Parathyroid adenoma (tissue), 2 donors: Measurements from ENCODE around the gene SELENON.

Experiments used
- H2AFZ ChIP-seq: fragments of 300-600 bp; sonication (generic); one replicate; pipeline ENCODE4 v1.7.0; 2017; ENCODE audit warnings: antibody characterized with exemption, mild to moderate bottlenecking
- H3K27ac ChIP-seq: fragments of 300-600 bp; sonication (generic); one replicate; pipeline ENCODE4 v1.7.0; 2017
- H3K27me3 ChIP-seq: fragments of 300-600 bp; sonication (generic); one replicate; pipeline ENCODE4 v1.7.0; 2017; ENCODE audit warnings: low read length; ENCODE audit not compliant: control insufficient read depth, insufficient read depth
- H3K36me3 ChIP-seq: fragments of 300-600 bp; sonication (generic); one replicate; pipeline ENCODE4 v1.7.0; 2017; ENCODE audit warnings: low read length; ENCODE audit not compliant: control insufficient read depth, insufficient read depth
- H3K4me1 ChIP-seq: fragments of 300-600 bp; sonication (generic); one replicate; pipeline ENCODE4 v1.7.0; 2017; ENCODE audit warnings: control low read depth
- H3K4me2 ChIP-seq: fragments of 300-600 bp; sonication (generic); one replicate; pipeline ENCODE4 v1.7.0; 2017; ENCODE audit warnings: low read length
- H3K4me3 ChIP-seq: fragments of 300-600 bp; sonication (generic); one replicate; pipeline ENCODE4 v1.7.0; 2017; ENCODE audit warnings: low read depth, low read length
- H3K79me2 ChIP-seq: fragments of 300-600 bp; sonication (generic); one replicate; pipeline ENCODE4 v1.7.0; 2017; ENCODE audit warnings: control low read depth
- H3K9ac ChIP-seq: fragments of 300-600 bp; sonication (generic); one replicate; pipeline ENCODE4 v1.7.0; 2017; ENCODE audit warnings: mild to moderate bottlenecking
- H3K9me3 ChIP-seq: fragments of 300-600 bp; sonication (generic); one replicate; pipeline ENCODE4 v1.7.0; 2017; ENCODE audit warnings: low read length; ENCODE audit not compliant: control insufficient read depth
- CTCF ChIP-seq: fragments of 300-600 bp; sonication (generic); IDR thresholded peaks from one replicate; pipeline ENCODE4 v1.7.0; 2017; ENCODE audit warnings: antibody characterized with exemption, mild to moderate bottlenecking
- donor health status: primary hyperparathyroidism.

Gene SELENON

DNA sequence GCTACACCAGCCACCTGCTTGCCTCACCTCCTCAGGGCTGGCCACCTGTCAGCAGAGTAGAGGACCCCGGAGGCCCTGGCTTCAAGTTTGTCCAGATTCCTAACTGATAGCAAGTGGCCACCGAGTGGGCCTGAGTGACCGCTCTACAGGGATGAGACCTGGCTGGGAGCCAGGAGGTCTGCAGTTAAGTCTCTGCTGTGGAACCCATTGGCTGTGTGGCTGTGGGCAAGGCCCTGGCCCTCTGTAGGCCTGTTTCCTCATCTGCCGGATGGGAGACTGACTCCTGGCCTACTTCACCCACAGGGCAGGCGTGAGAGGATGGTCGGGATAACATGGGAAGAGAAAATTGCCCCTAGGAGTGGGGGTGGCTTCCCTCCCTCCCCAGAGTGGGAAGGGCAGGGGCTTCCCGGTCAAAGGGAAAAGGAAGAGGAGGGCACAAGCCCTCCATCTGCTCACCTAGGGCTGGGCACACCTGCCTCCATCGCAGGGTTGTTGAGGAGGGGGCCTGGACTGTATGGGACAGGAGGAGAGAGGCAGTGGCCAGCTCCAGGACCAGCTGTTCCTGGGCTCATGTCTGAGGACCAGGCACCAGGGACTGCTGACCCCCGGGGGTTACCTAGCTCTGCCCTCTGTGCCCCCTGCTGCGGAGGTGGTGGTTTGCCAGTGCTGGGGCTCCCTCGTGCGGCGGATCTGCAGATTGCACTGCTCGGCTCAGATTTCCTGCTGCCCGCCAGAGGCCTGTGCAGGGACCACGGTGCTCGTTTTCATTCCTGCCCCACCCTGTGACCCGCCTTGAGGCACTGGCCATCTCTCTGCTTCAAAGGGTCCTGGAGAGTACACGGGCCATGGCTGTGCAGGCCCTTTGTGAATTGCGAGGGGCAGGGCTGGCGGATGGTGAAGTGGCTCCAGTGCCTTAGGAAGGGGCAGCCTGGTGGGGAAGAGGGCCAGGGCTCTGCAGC, 10.6 kb downstream of the SELENON start:
- H3K36me3 ChIP-seq, result no peaks in the 10 kb centered on the region
- H3K9ac ChIP-seq, result no peak overlapping the region
- no peaks in the 10 kb centered on the region for H3K9me3 ChIP-seq
- no peaks in the 10 kb centered on the region for H3K4me1 ChIP-seq
- TF ChIP-seq CTCF, result peak; percentile 77
- H2AFZ ChIP-seq, result no peak overlapping the region
- no peak overlapping the region for H3K27ac ChIP-seq
- no peak overlapping the region for H3K4me2 ChIP-seq
- no peak overlapping the region for H3K4me3 ChIP-seq
- no peaks in the 10 kb centered on the region for H3K27me3 ChIP-seq
- H3K79me2 ChIP-seq, result no peaks in the 10 kb centered on the region

DNA sequence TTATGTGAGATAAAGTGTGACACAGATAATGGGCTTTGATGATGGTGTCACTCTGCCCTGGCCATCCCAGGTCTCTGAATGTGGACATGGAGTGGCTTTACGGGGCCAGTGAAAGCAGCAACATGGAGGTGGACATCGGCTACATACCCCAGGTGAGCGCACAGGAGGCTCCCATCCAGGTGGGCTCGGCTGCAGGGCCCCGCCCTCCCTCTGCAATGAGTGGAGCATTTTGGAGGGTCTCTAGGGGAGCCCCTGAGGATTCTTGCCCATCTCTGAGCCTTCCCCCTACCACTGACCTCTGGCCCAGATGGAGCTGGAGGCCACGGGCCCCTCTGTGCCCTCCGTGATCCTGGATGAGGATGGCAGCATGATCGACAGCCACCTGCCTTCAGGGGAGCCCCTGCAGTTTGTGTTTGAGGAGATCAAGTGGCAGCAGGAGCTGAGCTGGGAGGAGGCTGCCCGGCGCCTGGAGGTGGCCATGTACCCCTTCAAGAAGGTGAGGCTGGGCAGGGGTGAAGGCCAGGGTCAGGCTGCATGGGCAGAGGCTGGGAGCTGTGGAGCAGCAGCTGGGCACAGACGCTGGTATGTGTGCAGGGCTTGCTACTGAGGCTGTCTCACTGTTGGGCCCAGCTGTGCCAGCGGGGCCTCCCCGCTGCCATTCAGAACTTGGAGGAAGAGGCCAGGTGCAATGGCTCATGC, 11.5 kb downstream of the SELENON start:
- TF ChIP-seq CTCF, result no peak
- Histone ChIP-seq H3K27ac (no peak overlapping the region), H3K36me3 (no peaks in the 10 kb centered on the region), H3K79me2 (no peaks in the 10 kb centered on the region), H3K9ac (no peak overlapping the region), H2AFZ (no peak overlapping the region), H3K9me3 (no peaks in the 10 kb centered on the region), H3K4me2 (no peak overlapping the region), H3K4me3 (no peak overlapping the region), H3K4me1 (no peaks in the 10 kb centered on the region), H3K27me3 (no peaks in the 10 kb centered on the region)

DNA sequence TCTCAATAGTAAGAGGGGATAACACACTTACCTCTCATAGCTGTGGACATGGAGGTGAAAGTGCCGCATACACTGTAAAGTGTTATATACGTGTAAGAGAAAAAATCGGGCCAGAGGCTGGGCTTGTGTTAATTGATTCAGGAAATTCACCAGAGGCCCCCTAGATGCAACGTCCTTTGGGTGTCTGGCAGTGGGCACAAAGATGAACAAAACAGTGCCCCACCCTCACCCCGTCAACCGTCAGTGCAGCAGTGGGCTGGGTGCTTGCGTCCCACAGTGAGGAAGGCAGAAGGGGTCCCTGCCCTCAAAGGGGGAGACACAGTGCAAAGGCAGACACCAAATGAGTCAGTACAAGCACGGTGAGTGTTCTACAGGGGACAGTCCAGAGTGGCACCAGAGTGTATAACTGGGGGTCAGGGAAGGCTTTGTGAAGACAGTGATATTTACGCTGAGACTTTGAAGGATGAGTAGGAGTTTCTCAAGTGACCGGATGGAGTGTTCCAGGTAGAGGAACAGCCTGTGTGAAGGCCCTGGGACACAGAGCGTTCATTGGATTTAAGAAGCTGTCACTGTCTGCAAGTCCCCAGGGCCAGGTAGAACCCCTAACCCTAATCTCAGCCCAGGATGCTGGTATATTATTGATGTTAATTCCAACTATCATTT, 13.2 kb downstream of the SELENON start:
- Histone ChIP-seq H3K9me3 (no peaks in the 10 kb centered on the region), H3K4me2 (no peak overlapping the region), H3K27ac (no peak overlapping the region), H3K27me3 (no peaks in the 10 kb centered on the region), H3K9ac (no peak overlapping the region), H3K4me1 (no peaks in the 10 kb centered on the region), H2AFZ (no peak overlapping the region), H3K4me3 (no peak overlapping the region), H3K36me3 (no peaks in the 10 kb centered on the region), H3K79me2 (no peaks in the 10 kb centered on the region)
- no peak for TF ChIP-seq CTCF

GRCh38 chr1:25813734-25814471, 13.9 kb downstream of the SELENON start:
- H3K4me3 ChIP-seq, result no peak overlapping the region
- H3K36me3 ChIP-seq, result no peaks in the 10 kb centered on the region
- H3K79me2 ChIP-seq, result no peaks in the 10 kb centered on the region
- no peaks in the 10 kb centered on the region for H3K27me3 ChIP-seq
- H3K4me2 ChIP-seq, result no peak overlapping the region
- no peaks in the 10 kb centered on the region for H3K4me1 ChIP-seq
- no peak overlapping the region for H3K27ac ChIP-seq
- no peak for TF ChIP-seq CTCF
- no peak overlapping the region for H3K9ac ChIP-seq
- H3K9me3 ChIP-seq, result no peaks in the 10 kb centered on the region
- no peak overlapping the region for H2AFZ ChIP-seq
